LNCaP clone FGC (cell line): ENCODE measurements around the gene NKAIN2.
"Not testable (repeated sequence)": the region's sequence is repeated elsewhere in the genome, so short reads cannot be mapped to it uniquely, and the experiment has no call there.

Source experiments
- DNase-seq: peaks from one replicate; pipeline ENCODE4 v3.0.0-alpha.2; 2011; ENCODE audit warnings: low read depth
- H3K4me3 ChIP-seq: 2 replicates; pipeline ENCODE4 v1.5.1; 2011; ENCODE audit warnings: mild to moderate bottlenecking, low read depth, low read length, control low read depth
- CTCF ChIP-seq: IDR thresholded peaks from 2 replicates; pipeline ENCODE4 v1.5.1; 2012; ENCODE audit warnings: mild to moderate bottlenecking; ENCODE audit not compliant: control insufficient read depth, insufficient read depth; ENCODE audit errors: extremely low read depth

The NKAIN2 gene

DNA sequence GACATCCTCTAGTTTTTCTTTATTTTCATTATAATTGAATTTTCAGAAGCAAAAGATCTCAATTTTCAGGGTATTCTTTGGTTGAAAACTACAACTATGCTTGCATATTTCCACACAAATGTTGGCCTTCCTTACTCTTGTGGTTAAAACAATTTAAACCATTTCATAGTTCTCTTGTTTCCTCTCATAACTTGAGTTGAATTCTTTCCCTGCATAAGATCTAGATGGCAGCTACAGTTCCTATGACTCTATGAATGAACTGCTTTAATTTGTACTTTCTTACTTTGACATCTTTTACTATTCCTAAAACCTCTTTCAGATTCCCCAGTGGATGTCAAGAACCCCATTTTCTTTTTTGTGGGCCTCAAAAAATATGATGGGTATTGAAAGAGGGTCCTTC lies 564.5 kb downstream of the NKAIN2 start:
- no peak for TF ChIP-seq CTCF
- no peak for DNase-seq

DNA sequence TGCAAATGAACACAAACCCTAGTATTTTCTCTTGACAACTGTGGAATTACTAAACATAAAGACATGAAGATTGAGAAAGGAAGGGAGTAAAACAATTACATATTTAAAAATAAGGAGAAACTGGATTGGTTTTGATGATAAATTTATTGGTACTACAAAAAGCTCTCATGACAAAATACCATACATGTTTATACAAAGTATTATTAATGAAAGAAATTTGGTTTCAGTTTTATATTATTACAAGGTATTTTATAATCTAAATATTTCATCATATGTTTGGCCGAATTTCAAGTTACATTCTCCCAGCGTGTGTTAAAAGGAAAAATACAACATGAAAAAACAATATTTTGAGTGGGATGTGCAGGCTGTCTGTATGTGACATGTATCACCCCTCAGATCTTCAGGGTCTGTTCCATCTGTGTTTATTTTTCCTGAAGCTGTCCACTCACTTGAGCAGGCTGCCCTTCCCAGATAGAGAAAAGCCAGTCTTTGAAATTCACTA lies 568.4 kb downstream of the NKAIN2 start:
- no peak overlapping the region for H3K4me3 ChIP-seq

More for the DNA sequence above, 564.5 kb downstream of the NKAIN2 start:
- H3K4me3 ChIP-seq = no peak overlapping the region

DNA sequence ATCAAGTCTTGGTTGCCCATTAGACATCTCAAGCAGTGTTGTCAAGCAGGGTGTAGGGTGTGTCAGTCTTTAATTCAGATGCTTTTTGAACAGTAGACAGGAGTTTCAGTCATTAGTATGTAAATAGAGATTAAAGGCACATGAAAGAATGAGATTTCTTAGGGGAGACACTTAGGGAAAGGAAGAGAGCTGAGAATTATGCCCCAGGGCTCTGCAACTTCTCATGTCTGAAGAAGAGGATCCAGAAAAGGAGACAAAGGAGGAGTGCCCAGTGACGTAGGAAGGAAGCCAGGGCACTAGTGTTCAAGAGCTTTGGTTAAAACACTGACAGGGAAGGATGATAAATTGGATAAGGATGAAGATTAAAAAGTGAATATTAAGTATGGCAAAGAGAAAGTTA lies 569.7 kb downstream of the NKAIN2 start:
- no peak for DNase-seq
- TF ChIP-seq CTCF = no peak
- H3K4me3 ChIP-seq = no peak overlapping the region

More for the DNA sequence above, 568.4 kb downstream of the NKAIN2 start:
- DNase-seq = no peak
- TF ChIP-seq CTCF = no peak

DNA sequence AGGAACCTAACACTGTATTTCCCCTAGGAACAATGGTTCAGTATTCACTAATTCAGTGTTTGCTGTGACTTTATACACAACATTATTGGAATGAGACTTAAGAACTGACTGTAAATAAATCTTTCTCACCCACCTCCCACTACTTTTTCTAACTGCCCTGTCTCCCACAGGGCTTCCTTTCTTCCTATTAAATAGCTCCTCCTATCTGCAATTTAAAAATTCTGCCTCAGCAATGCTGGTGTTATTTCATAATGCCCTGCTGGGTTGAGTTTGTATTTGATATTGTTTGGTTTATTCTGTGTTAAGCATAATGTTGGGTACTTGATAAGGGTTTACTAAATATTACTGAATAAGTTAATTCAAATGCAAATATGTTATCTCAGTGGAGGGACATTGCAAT lies 585.5 kb downstream of the NKAIN2 start:
- no peak for DNase-seq
- H3K4me3 ChIP-seq = no peak overlapping the region
- peak; percentile 24 for TF ChIP-seq CTCF

- no peak for DNase-seq
- no peak overlapping the region for H3K4me3 ChIP-seq
- TF ChIP-seq CTCF = no peak
Measured at GRCh38 chr6:124393536-124393935, 589.9 kb downstream of the NKAIN2 start.

DNA sequence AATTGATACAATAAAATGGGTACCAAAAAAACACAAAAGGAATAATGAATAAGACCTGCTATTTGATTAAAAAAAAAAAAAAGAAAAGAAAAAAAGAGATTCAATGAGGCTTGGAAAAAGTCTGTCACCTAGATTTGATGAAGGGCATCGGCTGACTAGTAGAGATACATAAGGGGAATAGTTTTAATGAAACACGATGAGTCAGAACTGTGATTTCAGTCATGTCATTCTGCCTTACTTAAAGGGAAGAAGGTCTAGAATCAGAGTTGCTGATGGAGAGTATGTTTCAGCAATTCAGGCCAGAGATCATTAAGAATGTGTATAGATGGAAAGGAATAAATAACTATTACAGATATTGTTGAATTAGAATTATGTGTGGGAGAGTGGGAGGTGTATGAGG lies 592.7 kb downstream of the NKAIN2 start:
- no peak for TF ChIP-seq CTCF
- no peak for DNase-seq

GRCh38 chr6:124400261-124400999 lies 596.8 kb downstream of the NKAIN2 start:
- H3K4me3 ChIP-seq = no peak overlapping the region
- peak; percentile 36 for TF ChIP-seq CTCF
- no peak for DNase-seq

More for the DNA sequence above, 592.7 kb downstream of the NKAIN2 start:
- H3K4me3 ChIP-seq = no peak overlapping the region

GRCh38 chr6:124410425-124410824 lies 606.8 kb downstream of the NKAIN2 start:
- DNase-seq, H3K4me3 ChIP-seq: not testable (repeated sequence)

- not testable (repeated sequence) for DNase-seq, H3K4me3 ChIP-seq
Measured at GRCh38 chr6:124412657-124413056, 609.0 kb downstream of the NKAIN2 start.
